Measurements from ENCODE around the gene KCNN4. TPM values are rescaled to one million over a fixed set of nuclear protein-coding genes. Genes with fewer than 3 reads are reported as not detected.

Gene KCNN4
- total RNA-seq, 1 experiment from 2014 or later = 92.7 TPM

GRCh38 chr19:43798026-43798545 is 17.3 kb upstream of the KCNN4 start:
- H3K27me3 ChIP-seq (ENCODE audit: insufficient read depth, low read depth) = no peaks in the 10 kb centered on the region
- POLR2A ChIA-PET (ENCODE audit: unreplicated experiment) = no interaction called here
- no peak for DNase-seq
- peak overlapping the region; percentile 63 for H3K4me3 ChIP-seq
- no peak overlapping the region for H3K27ac ChIP-seq
- BruUV-seq (replicated peaks) = no TSS peak
- no peaks in the 10 kb centered on the region for H3K9me3 ChIP-seq (ENCODE audit: insufficient read depth, low read depth)
- peak overlapping the region; percentile 80 for H2AFZ ChIP-seq
- peaks cover 14% of the 10 kb centered on the region for H3F3A ChIP-seq (ENCODE audit: insufficient read depth, low read depth)
- H3K79me2 ChIP-seq (ENCODE audit: low read depth) = no peaks in the 10 kb centered on the region
- TF ChIP-seq CTCF (conservative IDR thresholded peaks at IDR 0.05) (no peak), EZH2 (IDR thresholded peaks at IDR 0.05; ENCODE audit: low read depth) (no peak)
- H3K9me2 ChIP-seq (ENCODE audit: insufficient read depth) = no peaks in the 10 kb centered on the region
- H4K20me1 ChIP-seq (ENCODE audit: insufficient read depth) = no peaks in the 10 kb centered on the region; the same call in 1 of the 2 replicates
- H3K4me1 ChIP-seq (replicated peaks; ENCODE audit: insufficient read depth) = peaks cover 16% of the 10 kb centered on the region
- CTCF ChIA-PET = interaction anchor here (0.5 kb wide), 1 partner anchor 930 kb away, joined by 3 read pairs; no protein-coding TSS in a partner anchor
- no peaks in the 10 kb centered on the region for H3K36me3 ChIP-seq (ENCODE audit: low read depth)
- intact Hi-C loops (cut with micrococcal nuclease; ENCODE audit: unreplicated experiment) = loop anchor here (5.0 kb wide), 1 partner anchor 266 kb away; the partner anchor contains the start of gene ZNF575
- peak overlapping the region; percentile 98 for H3K4me2 ChIP-seq

GRCh38 chr19:43797556-43797955 is 16.8 kb upstream of the KCNN4 start:
- H3K4me2 ChIP-seq = peak overlapping the region; percentile 98; the same call in 1 of the 2 replicates
- H3F3A ChIP-seq (ENCODE audit: insufficient read depth, low read depth) = peaks cover 14% of the 10 kb centered on the region
- POLR2A ChIA-PET (ENCODE audit: unreplicated experiment) = no interaction called here
- no peaks in the 10 kb centered on the region for H3K9me3 ChIP-seq (ENCODE audit: insufficient read depth, low read depth)
- no peak overlapping the region for H3K4me3 ChIP-seq
- H3K9me2 ChIP-seq (ENCODE audit: insufficient read depth) = no peaks in the 10 kb centered on the region
- no peaks in the 10 kb centered on the region for H3K79me2 ChIP-seq (ENCODE audit: low read depth)
- CTCF ChIA-PET = interaction anchor here (0.5 kb wide), 2 partner anchors 59 to 930 kb away, joined by 3 read pairs; no protein-coding TSS in a partner anchor
- no peaks in the 10 kb centered on the region for H3K27me3 ChIP-seq (ENCODE audit: insufficient read depth, low read depth)
- BruUV-seq (replicated peaks) = no TSS peak
- intact Hi-C loops (cut with micrococcal nuclease; ENCODE audit: unreplicated experiment) = loop anchor here (5.0 kb wide), 1 partner anchor 265 kb away; the partner anchor contains the start of gene ZNF575
- H3K27ac ChIP-seq = no peak overlapping the region
- no peak for TF ChIP-seq EZH2 (IDR thresholded peaks at IDR 0.05; ENCODE audit: low read depth)
- no peak for TF ChIP-seq CTCF (conservative IDR thresholded peaks at IDR 0.05)
- H3K4me1 ChIP-seq (replicated peaks; ENCODE audit: insufficient read depth) = peaks cover 16% of the 10 kb centered on the region
- no peak overlapping the region for H2AFZ ChIP-seq
- no peak for DNase-seq
- H4K20me1 ChIP-seq (ENCODE audit: insufficient read depth) = no peaks in the 10 kb centered on the region; the same call in 1 of the 2 replicates
- no peaks in the 10 kb centered on the region for H3K36me3 ChIP-seq (ENCODE audit: low read depth)

- TF ChIP-seq CTCF (conservative IDR thresholded peaks at IDR 0.05) = no peak
- TF ChIP-seq EZH2 (IDR thresholded peaks at IDR 0.05; ENCODE audit: low read depth) = no peak
- no peaks in the 10 kb centered on the region for H3K36me3 ChIP-seq (ENCODE audit: low read depth)
- H3K4me2 ChIP-seq = no peak overlapping the region
- H3F3A ChIP-seq (ENCODE audit: insufficient read depth, low read depth) = peaks cover 14% of the 10 kb centered on the region
- no peaks in the 10 kb centered on the region; the same call in 1 of the 2 replicates for H4K20me1 ChIP-seq (ENCODE audit: insufficient read depth)
- H3K4me1 ChIP-seq (replicated peaks; ENCODE audit: insufficient read depth) = peaks cover 16% of the 10 kb centered on the region
- H3K27me3 ChIP-seq (ENCODE audit: insufficient read depth, low read depth) = no peaks in the 10 kb centered on the region
- no peak overlapping the region for H3K27ac ChIP-seq
- no peak overlapping the region for H2AFZ ChIP-seq
- no peaks in the 10 kb centered on the region for H3K79me2 ChIP-seq (ENCODE audit: low read depth)
- no peak overlapping the region for H3K4me3 ChIP-seq
- intact Hi-C loops (cut with micrococcal nuclease; ENCODE audit: unreplicated experiment) = loop anchor here (5.0 kb wide), 1 partner anchor 265 kb away; the partner anchor contains the start of gene ZNF575
- no TSS peak for BruUV-seq (replicated peaks)
- no peaks in the 10 kb centered on the region for H3K9me3 ChIP-seq (ENCODE audit: insufficient read depth, low read depth)
- DNase-seq = no peak
- ChIA-PET POLR2A (ENCODE audit: unreplicated experiment) (no interaction called here), CTCF (interaction anchor here (0.5 kb wide), 1 partner anchor 58 kb away, joined by 3 read pairs; no protein-coding TSS in a partner anchor)
- no peaks in the 10 kb centered on the region for H3K9me2 ChIP-seq (ENCODE audit: insufficient read depth)
Measured at GRCh38 chr19:43797118-43797517, 16.3 kb upstream of the KCNN4 start.
